ENCODE results near the gene COMMD1. TPM values are rescaled to one million over a fixed set of nuclear protein-coding genes. Genes with fewer than 3 reads are reported as not detected.

Gene COMMD1
- total RNA-seq, 1 experiment from 2014 or later: 31.7 TPM

GRCh38 chr2:61993422-61994024, 88.0 kb downstream of the COMMD1 start:
- Histone ChIP-seq H3K79me2 (ENCODE audit: low read length) (no peaks in the 10 kb centered on the region), H3K27ac (ENCODE audit: low read length) (no peak overlapping the region), H3K9me2 (replicated peaks; ENCODE audit: low read length) (no peaks in the 10 kb centered on the region), H2AFZ (ENCODE audit: low read length) (no peak overlapping the region), H3F3A (ENCODE audit: low read length, unreplicated experiment) (no peaks in the 10 kb centered on the region), H4K20me1 (ENCODE audit: low read length) (no peaks in the 10 kb centered on the region), H3K9ac (ENCODE audit: low read length) (no peak overlapping the region), H3K9me3 (ENCODE audit: low read length) (no peaks in the 10 kb centered on the region), H3K4me3 (ENCODE audit: low read length) (no peak overlapping the region), H3K4me1 (ENCODE audit: insufficient read depth, low read length) (no peaks in the 10 kb centered on the region), H3K36me3 (ENCODE audit: low read depth, low read length) (no peaks in the 10 kb centered on the region), H3K27me3 (ENCODE audit: low read length) (no peaks in the 10 kb centered on the region), H3K4me2 (ENCODE audit: low read length) (no peak overlapping the region)
- DNase-seq (peak; percentile 68), ATAC-seq (peak; percentile 80)
- ChIA-PET POLR2A (ENCODE audit: unreplicated experiment) (no interaction called here), CTCF (interaction anchor here (0.7 to 1.0 kb wide), 4 partner anchors 261 to 450 kb away, joined by 3 to 5 read pairs (median 3); no protein-coding TSS in a partner anchor)
- no TSS peak for BruUV-seq (replicated peaks)
- intact Hi-C loops (cut with micrococcal nuclease): loop anchor here (1.0 to 5.0 kb wide), 4 partner anchors 76 to 784 kb away; partner anchors contain the start of gene B3GNT2
- TF ChIP-seq EZH2phosphoT487 (IDR thresholded peaks at IDR 0.05; ENCODE audit: borderline replicate concordance, low read length) (no peak), CTCF (conservative IDR thresholded peaks at IDR 0.05; ENCODE audit: low read depth, low read length) (peak; percentile 89), EZH2 (IDR thresholded peaks at IDR 0.05; ENCODE audit: low read length, unreplicated experiment) (no peak)

- Histone ChIP-seq H3K9ac (ENCODE audit: low read length) (no peak overlapping the region), H3K4me1 (ENCODE audit: insufficient read depth, low read length) (no peaks in the 10 kb centered on the region), H3K9me2 (replicated peaks; ENCODE audit: low read length) (no peaks in the 10 kb centered on the region), H3K79me2 (ENCODE audit: low read length) (no peaks in the 10 kb centered on the region), H3K9me3 (ENCODE audit: low read length) (no peaks in the 10 kb centered on the region), H3F3A (ENCODE audit: low read length, unreplicated experiment) (no peaks in the 10 kb centered on the region), H3K4me2 (ENCODE audit: low read length) (no peak overlapping the region), H3K27ac (ENCODE audit: low read length) (no peak overlapping the region), H3K36me3 (ENCODE audit: low read depth, low read length) (no peaks in the 10 kb centered on the region), H2AFZ (ENCODE audit: low read length) (no peak overlapping the region), H3K27me3 (ENCODE audit: low read length) (no peaks in the 10 kb centered on the region), H3K4me3 (ENCODE audit: low read length) (no peak overlapping the region), H4K20me1 (ENCODE audit: low read length) (no peaks in the 10 kb centered on the region)
- ChIA-PET POLR2A (ENCODE audit: unreplicated experiment) (no interaction called here), CTCF (no interaction called here)
- intact Hi-C loops (cut with micrococcal nuclease): loop anchor here (5.0 kb wide), 2 partner anchors 77 to 783 kb away; no protein-coding TSS in a partner anchor
- no peak for TF ChIP-seq CTCF (conservative IDR thresholded peaks at IDR 0.05; ENCODE audit: low read depth, low read length)
- no TSS peak for BruUV-seq (replicated peaks)
- ATAC-seq (no peak), DNase-seq (no peak)
These were observed 89.1 kb downstream of the COMMD1 start for GRCh38 chr2:61994531-61994930.

- H3K36me3 ChIP-seq (ENCODE audit: low read depth, low read length): no peaks in the 10 kb centered on the region
- no peak overlapping the region for H3K27ac ChIP-seq (ENCODE audit: low read length)
- H3K9me2 ChIP-seq (replicated peaks; ENCODE audit: low read length): no peaks in the 10 kb centered on the region
- H3K9me3 ChIP-seq (ENCODE audit: low read length): no peaks in the 10 kb centered on the region
- BruUV-seq (replicated peaks): no TSS peak
- H3K4me3 ChIP-seq (ENCODE audit: low read length): no peak overlapping the region
- no peaks in the 10 kb centered on the region for H3K27me3 ChIP-seq (ENCODE audit: low read length)
- TF ChIP-seq EZH2phosphoT487 (IDR thresholded peaks at IDR 0.05; ENCODE audit: borderline replicate concordance, low read length): no peak
- no peak for TF ChIP-seq EZH2 (IDR thresholded peaks at IDR 0.05; ENCODE audit: low read length, unreplicated experiment)
- TF ChIP-seq CTCF (conservative IDR thresholded peaks at IDR 0.05; ENCODE audit: low read depth, low read length): no peak
- ChIA-PET POLR2A (ENCODE audit: unreplicated experiment) (interaction anchor here (0.6 kb wide), 1 partner anchor 19 kb away, joined by 3 read pairs; no protein-coding TSS in a partner anchor), CTCF (interaction anchor here (0.6 kb wide), 1 partner anchor 363 kb away, joined by 3 read pairs; no protein-coding TSS in a partner anchor)
- no peak overlapping the region for H3K9ac ChIP-seq (ENCODE audit: low read length)
- no peaks in the 10 kb centered on the region for H3K79me2 ChIP-seq (ENCODE audit: low read length)
- H4K20me1 ChIP-seq (ENCODE audit: low read length): no peaks in the 10 kb centered on the region
- no peak overlapping the region for H3K4me2 ChIP-seq (ENCODE audit: low read length)
- DNase-seq (no peak), ATAC-seq (no peak)
- H3F3A ChIP-seq (ENCODE audit: low read length, unreplicated experiment): no peaks in the 10 kb centered on the region
- intact Hi-C loops (cut with micrococcal nuclease): no loop called here
- no peaks in the 10 kb centered on the region for H3K4me1 ChIP-seq (ENCODE audit: insufficient read depth, low read length)
- H2AFZ ChIP-seq (ENCODE audit: low read length): no peak overlapping the region
These were observed 89.6 kb downstream of the COMMD1 start for GRCh38 chr2:61995065-61995464.

All from PC-3 (cell line).